Stimulated activated CD4-positive, alpha-beta T cell treated with anti-CD3 and anti-CD28 coated beads, Interleukin-12 subunit alpha, Interleukin-12 subunit beta, amount 100 ng/mL, for 48 hours (primary cell): ENCODE measurements around the gene GTF3C2.
A peak's percentile ranks its signal among the peaks of the same experiment; 100 is the strongest.
"Not testable (repeated sequence)": the region's sequence is repeated elsewhere in the genome, so short reads cannot be mapped to it uniquely, and the experiment has no call there.

Source experiments
- DNase-seq, 3 donors: peaks; one replicate each; pipeline ENCODE4 v3.0.0-alpha.2; 2020; ENCODE audit warnings: low read depth in 2 of 3, low spot score in 1 of 3

GTF3C2 gene

GRCh38 chr2:27323596-27324285, 32.8 kb downstream of the GTF3C2 start:
- no peak for DNase-seq

- DNase-seq: peak; percentile 77 to 87 (median 80)
These were observed 33.6 kb downstream of the GTF3C2 start, which contains the start of gene MPV17 for GRCh38 chr2:27322766-27323595. MPV17 (minus strand) TSS chr2:27323097; CDS start chr2:27322517, 580 bp downstream.

DNA sequence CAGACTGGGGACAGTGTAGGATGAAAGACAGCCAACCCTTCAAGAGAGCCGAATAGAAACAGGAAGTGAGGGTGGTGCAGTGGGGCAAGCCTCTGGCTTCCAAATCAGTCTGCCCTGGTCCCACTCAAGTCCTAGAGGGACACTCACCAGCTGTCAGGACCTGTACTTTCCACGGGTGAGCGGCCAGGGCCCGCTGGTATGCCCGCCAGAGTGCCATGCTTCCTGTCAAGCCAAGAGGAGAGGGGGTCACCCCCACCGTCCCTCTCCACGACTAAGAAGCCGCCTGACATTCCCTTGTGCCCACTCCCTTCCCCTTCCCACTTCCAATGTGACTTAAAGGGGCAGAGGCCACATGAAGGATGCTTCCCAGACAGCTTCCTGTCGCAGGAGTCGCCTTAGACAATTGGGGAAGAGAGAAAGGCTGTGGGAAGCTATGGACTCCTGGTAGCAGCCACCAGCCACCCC, 34.2 kb downstream of the GTF3C2 start:
- no peak for DNase-seq

GRCh38 chr2:27320958-27321543, 35.5 kb downstream of the GTF3C2 start:
- DNase-seq: no peak

DNA sequence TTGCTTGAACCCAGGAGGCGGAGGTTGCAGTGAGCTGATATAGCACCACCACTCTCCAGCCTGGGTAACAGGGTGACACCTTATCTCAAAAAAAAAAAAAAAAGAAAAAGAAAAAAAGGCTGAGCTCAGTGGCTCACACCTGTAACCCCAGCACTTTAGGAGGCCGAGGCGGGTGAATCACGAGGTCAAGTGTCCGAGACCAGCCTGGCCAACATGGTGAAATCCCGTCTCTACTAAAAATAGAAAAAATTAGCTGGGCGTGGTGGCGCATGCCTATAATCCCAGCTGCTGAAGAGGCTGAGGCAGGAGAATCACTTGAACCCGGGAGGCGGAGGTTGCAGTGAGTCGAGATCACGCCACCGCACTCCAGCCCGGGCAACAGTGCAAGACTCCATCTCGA, 36.7 kb downstream of the GTF3C2 start:
- not testable (repeated sequence) for DNase-seq

- DNase-seq: no peak
These were observed 39.7 kb downstream of the GTF3C2 start for GRCh38 chr2:27316655-27317412.

GRCh38 chr2:27315122-27315521, 41.4 kb downstream of the GTF3C2 start:
- no peak for DNase-seq

GRCh38 chr2:27314709-27315108, 41.9 kb downstream of the GTF3C2 start:
- no peak for DNase-seq

DNA sequence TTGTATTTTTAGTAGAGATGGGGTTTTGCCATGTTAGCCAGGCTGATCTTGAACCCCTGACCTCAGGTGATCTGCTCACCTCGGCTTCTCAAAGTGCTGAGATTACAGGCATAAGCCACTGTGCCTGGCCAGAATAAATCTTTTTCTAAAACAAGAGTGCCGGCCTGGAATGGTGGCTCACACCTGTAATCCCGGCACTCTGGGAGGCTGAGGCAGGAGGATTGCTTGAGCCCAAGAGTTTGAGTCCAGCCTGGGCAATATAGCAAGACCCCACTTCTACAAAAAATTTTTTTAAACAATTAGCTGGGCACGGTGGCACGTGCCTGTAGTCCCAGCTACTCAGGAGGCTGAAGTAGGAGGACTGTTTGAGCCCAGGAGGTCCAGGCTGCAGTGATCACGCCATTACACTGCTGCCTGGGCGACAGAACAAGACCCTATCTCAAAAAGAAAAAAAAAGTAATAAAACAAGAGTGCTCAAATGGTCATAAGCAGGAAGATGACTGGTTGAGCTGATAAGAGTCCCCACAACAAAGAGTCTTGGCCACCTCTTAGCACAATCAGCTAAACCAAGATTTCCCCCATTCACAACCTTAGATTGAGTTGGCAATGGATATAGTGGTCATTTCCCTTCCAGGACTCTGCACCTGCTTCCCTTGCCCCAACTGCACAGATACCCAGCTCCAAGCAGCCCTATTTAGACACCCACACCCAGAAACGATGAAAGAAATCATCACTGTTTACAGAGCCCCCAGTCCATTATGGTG, 42.5 kb downstream of the GTF3C2 start:
- DNase-seq: no peak

GRCh38 chr2:27312152-27312551, 44.4 kb downstream of the GTF3C2 start:
- DNase-seq: no peak

DNA sequence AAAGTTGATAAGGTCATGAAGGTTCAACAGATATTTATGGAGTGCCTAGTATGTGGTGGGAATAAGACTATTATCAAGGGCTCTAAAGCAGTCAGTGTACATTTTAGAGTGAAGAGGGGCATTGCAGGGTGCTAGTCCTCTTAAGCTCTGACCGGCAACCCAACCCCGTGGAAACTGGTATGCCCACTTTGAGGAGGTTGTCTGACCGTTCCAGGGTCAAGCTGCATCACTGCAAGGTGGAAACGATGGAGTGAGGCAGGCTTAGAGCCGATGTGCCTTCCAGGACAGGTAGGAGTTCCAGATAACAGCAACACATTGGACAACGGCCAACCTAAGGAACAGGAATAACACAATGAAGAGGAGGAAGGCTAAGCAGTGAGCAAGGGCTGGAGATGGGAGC, 46.9 kb downstream of the GTF3C2 start:
- no peak for DNase-seq

GRCh38 chr2:27308359-27308881, 48.1 kb downstream of the GTF3C2 start, which contains the start of gene UCN:
UCN (minus strand) TSS chr2:27308445; CDS start chr2:27307895, 550 bp downstream.
- no peak for DNase-seq

DNA sequence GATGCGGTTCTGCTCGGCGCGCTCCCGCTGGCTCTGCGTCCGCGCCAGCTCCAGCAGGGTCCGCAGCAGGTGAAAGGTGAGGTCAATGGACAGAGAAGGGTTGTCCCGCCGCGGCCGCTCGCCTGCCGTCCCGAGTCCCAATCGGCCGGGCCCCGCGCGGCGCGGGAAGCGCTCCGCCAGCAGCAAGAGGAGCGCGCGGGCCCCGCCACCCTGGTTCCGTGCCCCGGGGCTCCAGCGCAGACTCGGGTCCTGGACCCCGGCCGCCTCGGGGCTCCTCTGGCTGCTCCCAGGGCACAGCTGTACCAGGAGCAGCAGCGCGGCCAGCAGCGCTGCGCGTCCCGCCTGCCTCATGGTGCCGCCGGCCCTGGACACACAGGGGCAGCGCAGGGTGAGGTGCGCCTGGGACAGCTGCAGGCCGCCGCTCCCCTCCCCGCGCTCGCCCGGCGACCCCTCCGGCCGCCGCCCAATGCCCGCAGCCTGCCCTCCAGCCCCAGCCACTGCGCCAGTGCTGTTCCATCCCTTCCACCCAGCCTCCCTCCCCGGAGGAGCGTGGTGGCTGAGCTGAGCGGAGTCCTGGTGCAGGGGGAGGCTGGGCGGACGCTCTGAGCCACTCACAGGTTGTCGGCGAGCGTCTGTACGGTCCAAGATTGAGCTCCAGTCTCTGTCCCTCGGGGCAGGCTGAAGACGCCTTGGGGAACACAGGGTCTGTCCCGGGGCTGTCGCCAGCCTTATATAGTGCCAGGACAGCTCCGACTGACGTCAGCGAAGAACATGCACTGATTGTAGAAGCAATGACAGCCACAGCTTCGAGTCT, 48.8 kb downstream of the GTF3C2 start:
- DNase-seq: no peak

- DNase-seq: no peak
These were observed 49.3 kb downstream of the GTF3C2 start for GRCh38 chr2:27307287-27307544.

DNA sequence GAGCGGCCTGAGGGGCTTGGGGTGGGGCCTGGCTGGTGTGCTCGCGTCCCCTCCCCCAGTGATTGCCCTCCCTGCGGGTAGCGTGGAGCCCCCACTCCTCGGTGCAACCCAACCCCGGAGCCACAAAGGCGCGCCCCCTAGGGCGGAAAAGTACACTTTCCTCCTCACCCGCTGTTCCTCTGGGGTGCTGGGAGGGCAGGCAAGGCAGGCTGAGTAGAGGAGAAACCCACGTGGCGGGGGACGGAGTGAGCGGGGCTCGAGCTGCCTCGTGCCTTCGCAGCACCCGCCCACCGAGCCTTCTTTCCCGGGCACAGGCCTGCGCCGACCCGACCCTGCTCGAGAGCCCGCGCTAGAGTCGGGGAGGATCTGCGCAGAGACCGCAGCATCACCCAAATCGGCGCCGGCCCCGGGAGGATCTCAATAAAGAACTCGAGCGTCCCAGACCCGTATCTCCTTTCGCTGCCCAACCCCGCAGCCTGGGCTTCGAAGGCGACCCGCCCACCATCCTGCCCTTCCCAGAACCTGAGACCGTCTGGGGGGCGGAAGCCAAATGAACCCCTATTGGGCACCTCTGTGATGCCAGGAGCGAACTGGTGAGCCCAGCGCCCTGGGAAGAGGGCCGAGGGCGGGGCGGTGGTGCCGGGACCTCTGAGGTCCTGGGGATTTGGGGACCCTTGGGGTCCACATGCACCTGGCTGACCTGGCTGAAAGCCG, 49.8 kb downstream of the GTF3C2 start:
- no peak for DNase-seq

- no peak for DNase-seq
These were observed 50.4 kb downstream of the GTF3C2 start for GRCh38 chr2:27306136-27306535.

- DNase-seq: no peak
These were observed 51.0 kb downstream of the GTF3C2 start for GRCh38 chr2:27305516-27305915.

GRCh38 chr2:27304488-27305240, 51.9 kb downstream of the GTF3C2 start:
- no peak for DNase-seq
